Esophagus squamous epithelium (tissue), 4 donors: ENCODE results near the gene SOAT2.

Experiments used
- POLR2A ChIP-seq, 4 donors: fragments of 450-650 bp; IDR thresholded peaks; one replicate each; pipeline ENCODE4 v1.6.1; 2017; ENCODE audit warnings: antibody characterized with exemption in 4 of 4, mild to moderate bottlenecking in 4 of 4, moderate library complexity in 3 of 4
- TF ChIP-seq, protein P1 (sequence below), 6 experiments: fragments of 450-650 bp in 4 of 6; fragments of 200-600 bp in 2 of 6; sonication (generic) in 2 of 6; IDR thresholded peaks; one replicate each; pipeline ENCODE4 v1.5.1; 2016 to 2019; ENCODE audit warnings: antibody characterized with exemption in 6 of 6, mild to moderate bottlenecking in 4 of 6, moderate library complexity in 4 of 6

DNA sequence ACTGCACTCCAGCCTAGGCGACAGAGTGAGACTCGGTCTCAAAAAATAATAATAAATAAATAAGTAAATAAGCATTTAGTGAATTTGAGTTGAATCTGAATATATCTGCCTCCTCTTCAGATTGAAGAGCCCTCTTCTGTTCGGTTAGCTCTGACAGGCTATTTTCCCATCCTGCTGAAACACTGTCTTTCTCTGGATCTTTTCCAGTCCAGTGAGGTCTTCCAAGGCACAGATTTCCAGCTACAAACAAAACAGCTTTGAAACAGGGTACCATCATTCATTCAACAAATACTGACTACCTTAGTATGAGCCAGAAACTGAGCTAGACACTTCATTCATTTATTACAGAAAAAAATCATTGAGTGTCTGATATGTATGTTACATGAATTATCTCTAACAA is 16.9 kb upstream of the SOAT2 start:
- TF ChIP-seq, protein P1, sequence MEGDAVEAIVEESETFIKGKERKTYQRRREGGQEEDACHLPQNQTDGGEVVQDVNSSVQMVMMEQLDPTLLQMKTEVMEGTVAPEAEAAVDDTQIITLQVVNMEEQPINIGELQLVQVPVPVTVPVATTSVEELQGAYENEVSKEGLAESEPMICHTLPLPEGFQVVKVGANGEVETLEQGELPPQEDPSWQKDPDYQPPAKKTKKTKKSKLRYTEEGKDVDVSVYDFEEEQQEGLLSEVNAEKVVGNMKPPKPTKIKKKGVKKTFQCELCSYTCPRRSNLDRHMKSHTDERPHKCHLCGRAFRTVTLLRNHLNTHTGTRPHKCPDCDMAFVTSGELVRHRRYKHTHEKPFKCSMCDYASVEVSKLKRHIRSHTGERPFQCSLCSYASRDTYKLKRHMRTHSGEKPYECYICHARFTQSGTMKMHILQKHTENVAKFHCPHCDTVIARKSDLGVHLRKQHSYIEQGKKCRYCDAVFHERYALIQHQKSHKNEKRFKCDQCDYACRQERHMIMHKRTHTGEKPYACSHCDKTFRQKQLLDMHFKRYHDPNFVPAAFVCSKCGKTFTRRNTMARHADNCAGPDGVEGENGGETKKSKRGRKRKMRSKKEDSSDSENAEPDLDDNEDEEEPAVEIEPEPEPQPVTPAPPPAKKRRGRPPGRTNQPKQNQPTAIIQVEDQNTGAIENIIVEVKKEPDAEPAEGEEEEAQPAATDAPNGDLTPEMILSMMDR (IDR thresholded peaks at IDR 0.05), result no peak
- TF ChIP-seq POLR2A (IDR thresholded peaks at IDR 0.05), result no peak
